ENCODE results near the gene AFTPH. TPM values are rescaled to one million over a fixed set of nuclear protein-coding genes. Genes with fewer than 3 reads are reported as not detected.

The AFTPH gene
- total and polyA plus RNA-seq, 9 of the 15 experiments (the other 6 are each of a cell fraction or from before 2014, with no cell fraction given) = 8.0 to 26.2 (median 13.8) TPM

- no peak for TF ChIP-seq ZBTB40 (IDR thresholded peaks at IDR 0.05)
- TF ChIP-seq ZBTB40 (CRISPR knock-in tag; IDR thresholded peaks at IDR 0.05) = no peak
- TF ChIP-seq, protein P1, sequence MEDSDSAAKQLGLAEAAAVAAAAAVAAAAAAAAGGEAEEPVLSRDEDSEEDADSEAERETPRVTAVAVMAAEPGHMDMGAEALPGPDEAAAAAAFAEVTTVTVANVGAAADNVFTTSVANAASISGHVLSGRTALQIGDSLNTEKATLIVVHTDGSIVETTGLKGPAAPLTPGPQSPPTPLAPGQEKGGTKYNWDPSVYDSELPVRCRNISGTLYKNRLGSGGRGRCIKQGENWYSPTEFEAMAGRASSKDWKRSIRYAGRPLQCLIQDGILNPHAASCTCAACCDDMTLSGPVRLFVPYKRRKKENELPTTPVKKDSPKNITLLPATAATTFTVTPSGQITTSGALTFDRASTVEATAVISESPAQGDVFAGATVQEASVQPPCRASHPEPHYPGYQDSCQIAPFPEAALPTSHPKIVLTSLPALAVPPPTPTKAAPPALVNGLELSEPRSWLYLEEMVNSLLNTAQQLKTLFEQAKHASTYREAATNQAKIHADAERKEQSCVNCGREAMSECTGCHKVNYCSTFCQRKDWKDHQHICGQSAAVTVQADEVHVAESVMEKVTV (CRISPR knock-in tag; IDR thresholded peaks at IDR 0.05) = peak; percentile 83
- TF ChIP-seq CC2D1A (IDR thresholded peaks at IDR 0.05) = peak; percentile 44; the same call in 1 of the 2 replicates
- peak; percentile 76 for TF ChIP-seq NFIC (IDR thresholded peaks at IDR 0.05)
- TF ChIP-seq, protein P2, sequence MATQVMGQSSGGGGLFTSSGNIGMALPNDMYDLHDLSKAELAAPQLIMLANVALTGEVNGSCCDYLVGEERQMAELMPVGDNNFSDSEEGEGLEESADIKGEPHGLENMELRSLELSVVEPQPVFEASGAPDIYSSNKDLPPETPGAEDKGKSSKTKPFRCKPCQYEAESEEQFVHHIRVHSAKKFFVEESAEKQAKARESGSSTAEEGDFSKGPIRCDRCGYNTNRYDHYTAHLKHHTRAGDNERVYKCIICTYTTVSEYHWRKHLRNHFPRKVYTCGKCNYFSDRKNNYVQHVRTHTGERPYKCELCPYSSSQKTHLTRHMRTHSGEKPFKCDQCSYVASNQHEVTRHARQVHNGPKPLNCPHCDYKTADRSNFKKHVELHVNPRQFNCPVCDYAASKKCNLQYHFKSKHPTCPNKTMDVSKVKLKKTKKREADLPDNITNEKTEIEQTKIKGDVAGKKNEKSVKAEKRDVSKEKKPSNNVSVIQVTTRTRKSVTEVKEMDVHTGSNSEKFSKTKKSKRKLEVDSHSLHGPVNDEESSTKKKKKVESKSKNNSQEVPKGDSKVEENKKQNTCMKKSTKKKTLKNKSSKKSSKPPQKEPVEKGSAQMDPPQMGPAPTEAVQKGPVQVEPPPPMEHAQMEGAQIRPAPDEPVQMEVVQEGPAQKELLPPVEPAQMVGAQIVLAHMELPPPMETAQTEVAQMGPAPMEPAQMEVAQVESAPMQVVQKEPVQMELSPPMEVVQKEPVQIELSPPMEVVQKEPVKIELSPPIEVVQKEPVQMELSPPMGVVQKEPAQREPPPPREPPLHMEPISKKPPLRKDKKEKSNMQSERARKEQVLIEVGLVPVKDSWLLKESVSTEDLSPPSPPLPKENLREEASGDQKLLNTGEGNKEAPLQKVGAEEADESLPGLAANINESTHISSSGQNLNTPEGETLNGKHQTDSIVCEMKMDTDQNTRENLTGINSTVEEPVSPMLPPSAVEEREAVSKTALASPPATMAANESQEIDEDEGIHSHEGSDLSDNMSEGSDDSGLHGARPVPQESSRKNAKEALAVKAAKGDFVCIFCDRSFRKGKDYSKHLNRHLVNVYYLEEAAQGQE (IDR thresholded peaks at IDR 0.05; ENCODE audit: borderline replicate concordance) = peak; percentile 54; the same call in 1 of the 2 replicates
- TF ChIP-seq, protein P2 (CRISPR knock-in tag; IDR thresholded peaks at IDR 0.05; ENCODE audit: low read depth) = no peak
Observed at GRCh38 chr2:64488050-64488974, 35.8 kb upstream of the AFTPH start (continued).

Measured in K562 (cell line).